ENCODE data around the gene HOXD1.

Gene HOXD1

DNA sequence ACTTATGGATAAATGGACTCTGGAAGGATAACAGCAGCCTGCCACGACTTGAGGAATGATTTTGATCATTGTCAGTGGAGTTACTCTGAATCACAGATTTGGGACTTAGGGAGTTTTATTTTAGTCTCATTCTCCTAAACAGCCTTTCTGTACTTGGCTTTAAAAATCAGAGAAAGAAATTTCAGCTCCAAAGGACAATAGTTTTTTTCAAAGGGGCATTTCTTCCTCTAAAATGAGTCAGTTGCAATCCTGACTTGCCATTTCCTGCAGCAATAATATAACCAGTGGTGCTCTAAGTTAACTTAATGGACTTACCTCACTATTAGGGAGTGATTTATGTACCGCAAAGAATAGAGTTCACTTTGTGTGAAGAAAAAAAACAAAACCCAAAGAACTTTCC is 45.7 kb downstream of the HOXD1 start:
- TF ChIP-seq POLR2AphosphoS5 (IDR thresholded peaks at IDR 0.05; ENCODE audit: low read depth, low read length) (no peak), TAF1 (IDR thresholded peaks at IDR 0.05; ENCODE audit: borderline replicate concordance, insufficient read depth, low read length) (no peak), FOXP2 (optimal IDR thresholded peaks at IDR 0.05; ENCODE audit: borderline replicate concordance, extremely low read depth, extremely low read length, insufficient read depth) (no peak), SIN3A (IDR thresholded peaks at IDR 0.05; ENCODE audit: borderline replicate concordance, insufficient read depth, low read length) (no peak)
- TF ChIP-seq, protein P1, sequence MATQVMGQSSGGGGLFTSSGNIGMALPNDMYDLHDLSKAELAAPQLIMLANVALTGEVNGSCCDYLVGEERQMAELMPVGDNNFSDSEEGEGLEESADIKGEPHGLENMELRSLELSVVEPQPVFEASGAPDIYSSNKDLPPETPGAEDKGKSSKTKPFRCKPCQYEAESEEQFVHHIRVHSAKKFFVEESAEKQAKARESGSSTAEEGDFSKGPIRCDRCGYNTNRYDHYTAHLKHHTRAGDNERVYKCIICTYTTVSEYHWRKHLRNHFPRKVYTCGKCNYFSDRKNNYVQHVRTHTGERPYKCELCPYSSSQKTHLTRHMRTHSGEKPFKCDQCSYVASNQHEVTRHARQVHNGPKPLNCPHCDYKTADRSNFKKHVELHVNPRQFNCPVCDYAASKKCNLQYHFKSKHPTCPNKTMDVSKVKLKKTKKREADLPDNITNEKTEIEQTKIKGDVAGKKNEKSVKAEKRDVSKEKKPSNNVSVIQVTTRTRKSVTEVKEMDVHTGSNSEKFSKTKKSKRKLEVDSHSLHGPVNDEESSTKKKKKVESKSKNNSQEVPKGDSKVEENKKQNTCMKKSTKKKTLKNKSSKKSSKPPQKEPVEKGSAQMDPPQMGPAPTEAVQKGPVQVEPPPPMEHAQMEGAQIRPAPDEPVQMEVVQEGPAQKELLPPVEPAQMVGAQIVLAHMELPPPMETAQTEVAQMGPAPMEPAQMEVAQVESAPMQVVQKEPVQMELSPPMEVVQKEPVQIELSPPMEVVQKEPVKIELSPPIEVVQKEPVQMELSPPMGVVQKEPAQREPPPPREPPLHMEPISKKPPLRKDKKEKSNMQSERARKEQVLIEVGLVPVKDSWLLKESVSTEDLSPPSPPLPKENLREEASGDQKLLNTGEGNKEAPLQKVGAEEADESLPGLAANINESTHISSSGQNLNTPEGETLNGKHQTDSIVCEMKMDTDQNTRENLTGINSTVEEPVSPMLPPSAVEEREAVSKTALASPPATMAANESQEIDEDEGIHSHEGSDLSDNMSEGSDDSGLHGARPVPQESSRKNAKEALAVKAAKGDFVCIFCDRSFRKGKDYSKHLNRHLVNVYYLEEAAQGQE (IDR thresholded peaks at IDR 0.05; ENCODE audit: insufficient read depth in 1 of 2, low read depth in 2 of 2, low read length in 2 of 2): no peak

DNA sequence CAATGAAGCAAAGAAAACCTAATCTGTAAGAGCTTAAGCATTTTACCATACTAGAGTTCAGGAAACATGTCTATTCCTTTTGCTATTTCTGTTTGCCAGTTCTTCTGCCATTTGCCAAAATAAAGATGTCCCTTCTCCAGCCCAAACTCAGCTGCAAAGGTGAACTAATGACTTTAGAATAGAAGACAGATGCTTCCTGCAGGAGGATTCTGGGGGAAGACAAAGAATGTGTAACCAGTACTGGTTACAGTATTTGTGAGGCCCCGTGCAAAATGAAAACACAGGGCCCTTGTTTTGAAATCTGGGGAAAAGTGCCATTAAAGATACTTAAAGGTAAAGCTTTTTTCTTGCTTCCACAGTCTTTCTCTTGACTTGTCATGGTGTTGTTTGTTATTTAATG is 46.5 kb downstream of the HOXD1 start:
- TF ChIP-seq TAF1 (IDR thresholded peaks at IDR 0.05; ENCODE audit: borderline replicate concordance, insufficient read depth, low read length): no peak
- TF ChIP-seq SIN3A (IDR thresholded peaks at IDR 0.05; ENCODE audit: borderline replicate concordance, insufficient read depth, low read length): no peak
- no peak for TF ChIP-seq POLR2AphosphoS5 (IDR thresholded peaks at IDR 0.05; ENCODE audit: low read depth, low read length)
- TF ChIP-seq, protein P1 (IDR thresholded peaks at IDR 0.05; ENCODE audit: insufficient read depth in 1 of 2, low read depth in 2 of 2, low read length in 2 of 2): no peak
- TF ChIP-seq FOXP2 (optimal IDR thresholded peaks at IDR 0.05; ENCODE audit: borderline replicate concordance, extremely low read depth, extremely low read length, insufficient read depth): no peak

DNA sequence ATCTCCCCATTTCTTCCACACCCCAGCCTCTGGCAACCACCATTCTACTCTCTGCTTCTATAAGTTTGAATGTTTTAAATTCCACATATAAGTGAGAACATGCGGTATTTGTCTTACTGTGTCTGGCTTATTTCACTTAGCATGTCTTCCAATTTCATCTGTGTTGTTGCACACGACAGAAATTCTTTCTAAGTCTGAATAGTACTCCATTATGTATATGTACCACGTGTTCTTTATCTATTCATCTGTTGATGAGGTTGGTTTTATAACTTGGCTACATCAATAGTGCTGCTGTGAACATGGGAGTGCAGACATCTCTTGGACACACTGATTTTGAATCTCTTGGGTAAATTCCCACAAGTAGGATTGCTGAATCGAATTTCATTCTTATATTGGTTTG is 49.0 kb downstream of the HOXD1 start:
- TF ChIP-seq POLR2AphosphoS5 (IDR thresholded peaks at IDR 0.05; ENCODE audit: low read depth, low read length) (no peak), FOXP2 (optimal IDR thresholded peaks at IDR 0.05; ENCODE audit: borderline replicate concordance, extremely low read depth, extremely low read length, insufficient read depth) (no peak)
- TF ChIP-seq, protein P1 (IDR thresholded peaks at IDR 0.05; ENCODE audit: insufficient read depth in 1 of 2, low read depth in 2 of 2, low read length in 2 of 2): no peak

DNA sequence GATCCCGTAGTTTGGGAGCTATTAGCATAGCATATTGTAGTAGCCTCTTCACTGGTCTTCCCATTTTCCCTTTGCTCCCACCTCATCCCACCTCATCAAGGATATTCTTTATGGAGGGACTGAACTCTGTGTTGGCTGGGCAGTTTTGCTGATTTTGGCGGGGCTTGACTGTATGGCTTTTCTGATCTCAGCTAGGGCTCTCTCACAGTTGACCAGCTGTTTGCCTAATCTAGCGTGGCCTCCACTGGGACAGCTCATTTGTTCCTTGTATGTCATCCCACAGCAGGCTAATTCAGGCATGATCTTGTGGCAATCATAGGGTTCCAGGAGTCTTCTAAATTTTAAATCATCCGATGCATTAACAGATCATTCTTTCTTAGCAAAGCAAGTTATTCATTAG is 50.6 kb downstream of the HOXD1 start:
- TF ChIP-seq TAF1 (IDR thresholded peaks at IDR 0.05; ENCODE audit: borderline replicate concordance, insufficient read depth, low read length): no peak
- no peak for TF ChIP-seq SIN3A (IDR thresholded peaks at IDR 0.05; ENCODE audit: borderline replicate concordance, insufficient read depth, low read length)
- no peak for TF ChIP-seq FOXP2 (optimal IDR thresholded peaks at IDR 0.05; ENCODE audit: borderline replicate concordance, extremely low read depth, extremely low read length, insufficient read depth)
- no peak for TF ChIP-seq POLR2AphosphoS5 (IDR thresholded peaks at IDR 0.05; ENCODE audit: low read depth, low read length)
- TF ChIP-seq, protein P1 (IDR thresholded peaks at IDR 0.05; ENCODE audit: insufficient read depth in 1 of 2, low read depth in 2 of 2, low read length in 2 of 2): no peak

DNA sequence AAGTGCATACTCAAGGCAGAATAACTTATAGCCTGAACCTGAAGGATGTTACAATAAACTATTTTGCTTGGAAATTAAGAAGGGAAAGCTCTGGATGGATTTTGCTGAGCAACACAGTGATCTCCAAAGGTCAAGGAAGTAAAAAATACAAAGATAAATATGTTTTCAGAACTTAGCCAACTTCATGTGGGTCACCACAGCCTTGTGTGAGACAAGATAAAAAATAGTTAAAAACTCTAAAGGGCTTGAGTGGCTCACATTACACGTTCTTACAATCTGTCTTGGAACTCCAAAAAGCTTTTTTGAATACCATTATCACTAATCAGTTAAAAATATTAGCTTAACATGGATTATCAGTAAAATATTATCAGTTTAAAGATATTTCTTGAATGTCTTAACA is 51.8 kb downstream of the HOXD1 start:
- TF ChIP-seq FOXP2 (optimal IDR thresholded peaks at IDR 0.05; ENCODE audit: borderline replicate concordance, extremely low read depth, extremely low read length, insufficient read depth) (no peak), TAF1 (IDR thresholded peaks at IDR 0.05; ENCODE audit: borderline replicate concordance, insufficient read depth, low read length) (no peak), POLR2AphosphoS5 (IDR thresholded peaks at IDR 0.05; ENCODE audit: low read depth, low read length) (no peak), SIN3A (IDR thresholded peaks at IDR 0.05; ENCODE audit: borderline replicate concordance, insufficient read depth, low read length) (no peak)
- TF ChIP-seq, protein P1 (IDR thresholded peaks at IDR 0.05; ENCODE audit: insufficient read depth in 1 of 2, low read depth in 2 of 2, low read length in 2 of 2): no peak

All from PFSK-1 (cell line).